WERI-Rb-1 (cell line): ENCODE measurements around the gene PAQR5.

Experiments used
- DNase-seq: peaks from one replicate; pipeline ENCODE4 v3.0.0-alpha.2; 2020
- H3K27ac ChIP-seq: fragments of 250-450 bp; sonication (Bioruptor Pico); 2 replicates; pipeline ENCODE4 v1.5.1; 2020; ENCODE audit warnings: mild to moderate bottlenecking, moderate library complexity
- H3K27me3 ChIP-seq: fragments of 250-450 bp; sonication (Bioruptor Pico); 2 replicates; pipeline ENCODE4 v1.5.1; 2021; ENCODE audit warnings: mild to moderate bottlenecking, low read depth, moderate library complexity; ENCODE audit not compliant: insufficient read depth, severe bottlenecking
- H3K36me3 ChIP-seq: fragments of 250-450 bp; sonication (Bioruptor Pico); 2 replicates; pipeline ENCODE4 v1.5.1; 2020; ENCODE audit warnings: mild to moderate bottlenecking, moderate library complexity
- H3K4me3 ChIP-seq: 2 replicates; pipeline ENCODE4 v1.5.1; 2011; ENCODE audit warnings: low read depth, mild to moderate bottlenecking, control low read depth, low read length
- H3K9me3 ChIP-seq: fragments of 250-450 bp; sonication (Bioruptor Pico); 2 replicates; pipeline ENCODE4 v1.5.1; 2021; ENCODE audit warnings: mild to moderate bottlenecking, moderate library complexity; ENCODE audit not compliant: severe bottlenecking
- CTCF ChIP-seq: IDR thresholded peaks from 2 replicates; pipeline ENCODE4 v1.5.1; 2011; ENCODE audit warnings: low read depth, mild to moderate bottlenecking, control low read depth, inconsistent platforms, low read length

The PAQR5 gene

GRCh38 chr15:69450968-69451695 lies 152.4 kb downstream of the PAQR5 start:
- H3K4me3 ChIP-seq, result peak overlapping the region; percentile 94
- peaks cover 57% of the 10 kb centered on the region for H3K36me3 ChIP-seq
- no peak for TF ChIP-seq CTCF
- no peak for DNase-seq
- no peaks in the 10 kb centered on the region for H3K27me3 ChIP-seq
- H3K27ac ChIP-seq, result no peak overlapping the region; the same call in 1 of the 2 replicates
- H3K9me3 ChIP-seq, result no peaks in the 10 kb centered on the region

GRCh38 chr15:69451951-69452691 lies 153.4 kb downstream of the PAQR5 start:
- peaks cover 57% of the 10 kb centered on the region for H3K36me3 ChIP-seq
- no peaks in the 10 kb centered on the region for H3K9me3 ChIP-seq
- DNase-seq, result peak; percentile 25
- peak overlapping the region; percentile 94 for H3K4me3 ChIP-seq
- H3K27me3 ChIP-seq, result no peaks in the 10 kb centered on the region
- H3K27ac ChIP-seq, result peak overlapping the region; percentile 78
- TF ChIP-seq CTCF, result no peak

GRCh38 chr15:69452692-69453521 lies 154.2 kb downstream of the PAQR5 start, which contains the start of gene RPLP1:
RPLP1 (plus strand) TSS chr15:69452818; CDS start chr15:69452949, 131 bp downstream.
- Histone ChIP-seq H3K4me3 (peak within 1 kb of the TSS; percentile 94), H3K27ac (peak within 1 kb of the TSS; percentile 78), H3K36me3 (peaks cover 54% of the 10 kb centered on the region), H3K27me3 (no peaks in the 10 kb centered on the region), H3K9me3 (no peaks in the 10 kb centered on the region)
- no peak for TF ChIP-seq CTCF
- peak; percentile 95 for DNase-seq

- DNase-seq, result no peak
- Histone ChIP-seq H3K9me3 (no peaks in the 10 kb centered on the region), H3K36me3 (peaks cover 47% of the 10 kb centered on the region), H3K27me3 (no peaks in the 10 kb centered on the region), H3K27ac (no peak overlapping the region), H3K4me3 (no peak overlapping the region)
- TF ChIP-seq CTCF, result no peak
These were observed 156.2 kb downstream of the PAQR5 start for GRCh38 chr15:69454953-69455352.

- Histone ChIP-seq H3K4me3 (no peak overlapping the region), H3K36me3 (peaks cover 47% of the 10 kb centered on the region), H3K27me3 (no peaks in the 10 kb centered on the region), H3K27ac (no peak overlapping the region), H3K9me3 (no peaks in the 10 kb centered on the region)
- no peak for TF ChIP-seq CTCF
- no peak for DNase-seq
These were observed 157.8 kb downstream of the PAQR5 start for GRCh38 chr15:69456208-69457166.
